Testis (tissue), 3 donors: ENCODE results near the gene DRD1. TPM values are rescaled to one million over a fixed set of nuclear protein-coding genes. Genes with fewer than 3 reads are reported as not detected.

Experiments
- DNase-seq: peaks from one replicate; pipeline ENCODE4 v3.0.0-alpha.2; 2019
- H3K27ac ChIP-seq, 2 donors: fragments of 200-600 bp; sonication (generic); one replicate each; pipeline ENCODE4 v1.5.1; 2019
- H3K27me3 ChIP-seq: fragments of 200-600 bp; sonication (generic); one replicate; pipeline ENCODE4 v1.5.1; 2019
- H3K36me3 ChIP-seq: fragments of 200-600 bp; sonication (generic); one replicate; pipeline ENCODE4 v1.5.1; 2017; ENCODE audit warnings: low read depth; ENCODE audit errors: missing control alignments
- H3K4me1 ChIP-seq: fragments of 200-600 bp; sonication (generic); one replicate; pipeline ENCODE4 v1.5.1; 2019
- H3K4me3 ChIP-seq, 2 donors: fragments of 200-600 bp; sonication (generic); one replicate each; pipeline ENCODE4 v1.5.1; 2017 to 2019
- H3K9me3 ChIP-seq: fragments of 200-600 bp; sonication (generic); one replicate; pipeline ENCODE4 v1.5.1; 2017
- CTCF ChIP-seq, 3 experiments: fragments of 450-650 bp in 2 of 3; fragments of 200-600 bp in 1 of 3; sonication (generic) in 1 of 3; IDR thresholded peaks; one replicate each; pipeline ENCODE4 v1.5.1; 2016 to 2019; ENCODE audit warnings: antibody characterized with exemption in 3 of 3, mild to moderate bottlenecking in 2 of 3, moderate library complexity in 1 of 3
- POLR2A ChIP-seq: fragments of 450-650 bp; IDR thresholded peaks from one replicate; pipeline ENCODE4 v1.6.1; 2017; ENCODE audit warnings: antibody characterized with exemption, mild to moderate bottlenecking, moderate library complexity
- WGBS, 2 donors: methylation state at CpG; one replicate each; pipeline ENCODE4 v1.1.5; 2018; 5-methylcytosine and 5-hydroxymethylcytosine counted together
- intact Hi-C: fragments of 100-400 bp; cut with DNase I; formaldehyde crosslinking; loops from one replicate; pipeline ENCODE4 v1.15.1; 2023; ENCODE audit warnings: low total_unique reads
- polyA plus RNA-seq: library from polyadenylated mRNA; stranded (reverse); fragments of 350-450 nt; fragmentation: Illumina TruSeq; extraction: RNeasy Lipid Tissue Mini Kit (QIAGEN cat#74804); gene quantifications from one replicate; pipeline ENCODE4 v1.2.3, GENCODE V29; 2014; ENCODE audit warnings: low read depth, low replicate concordance; ENCODE audit not compliant: insufficient read depth
- total RNA-seq, 2 donors: library from RNA; depleted of rRNA; stranded (reverse); fragments of >200 nt; gene quantifications; one replicate each; pipeline ENCODE4 v1.2.3, GENCODE V29; 2016

Gene DRD1
- total and polyA plus RNA-seq, 3 donors from 2014 or later, result 0.06 to 0.21 (median 0.08) TPM

DNA sequence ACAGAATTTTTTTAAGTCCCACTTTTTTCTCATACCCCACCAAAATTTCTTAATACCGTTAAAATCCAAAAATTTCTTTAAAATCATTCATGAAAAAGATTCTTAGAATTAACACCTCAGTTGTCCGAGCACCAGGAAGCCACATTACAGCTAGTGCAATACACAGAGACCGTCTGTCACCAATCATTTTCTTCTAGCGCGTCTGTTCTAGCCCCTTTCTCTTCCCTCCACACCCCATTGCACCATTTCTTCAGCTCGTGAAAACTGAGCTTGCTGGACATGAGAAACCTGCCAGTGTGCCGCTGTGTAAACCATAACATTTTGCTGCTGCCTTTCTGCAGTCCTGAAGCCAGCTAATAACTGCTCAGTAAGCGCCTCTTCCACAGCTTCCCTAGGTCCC lies 39.4 kb upstream of the DRD1 start:
- Histone ChIP-seq H3K9me3 (no peaks in the 10 kb centered on the region), H3K27ac (no peak overlapping the region), H3K36me3 (no peaks in the 10 kb centered on the region), H3K4me1 (peaks cover 7% of the 10 kb centered on the region), H3K4me3 (no peak overlapping the region), H3K27me3 (no peaks in the 10 kb centered on the region)
- DNase-seq, result no peak
- intact Hi-C loops, result no loop called here
- WGBS, 2 donors, result 93 to 99% methylated on average over 8 of the region's 8 CpGs
- TF ChIP-seq POLR2A (no peak), CTCF (IDR thresholded peaks at IDR 0.05) (no peak)

GRCh38 chr5:175479125-175479881 lies 35.3 kb upstream of the DRD1 start:
- TF ChIP-seq POLR2A (no peak), CTCF (IDR thresholded peaks at IDR 0.05) (no peak)
- no peaks in the 10 kb centered on the region for H3K36me3 ChIP-seq
- WGBS, 2 donors, result 16 to 19% methylated on average over 13 of the region's 13 CpGs
- H3K9me3 ChIP-seq, result no peaks in the 10 kb centered on the region
- peak overlapping the region; percentile 84 to 85 for H3K4me3 ChIP-seq
- DNase-seq, result no peak
- peak overlapping the region; percentile 68 to 82 for H3K27ac ChIP-seq
- H3K4me1 ChIP-seq, result peaks cover 7% of the 10 kb centered on the region
- intact Hi-C loops, result no loop called here
- no peaks in the 10 kb centered on the region for H3K27me3 ChIP-seq

GRCh38 chr5:175478384-175479124 lies 34.6 kb upstream of the DRD1 start, which contains the start of gene SFXN1:
Gene SFXN1, plus strand, starts transcription at chr5:175478560. Its CDS starts 13,544 bp downstream, at chr5:175492104.
- peak within 1 kb of the TSS; percentile 68 to 82 for H3K27ac ChIP-seq
- TF ChIP-seq CTCF (IDR thresholded peaks at IDR 0.05), result no peak
- H3K36me3 ChIP-seq, result no peaks in the 10 kb centered on the region
- intact Hi-C loops, result no loop called here
- peak; percentile 86 for DNase-seq
- WGBS, 2 donors, result 0 to 1% methylated on average over 21 to 76 of the region's 94 CpGs
- H3K9me3 ChIP-seq, result no peaks in the 10 kb centered on the region
- peak within 1 kb of the TSS; percentile 84 to 85 for H3K4me3 ChIP-seq
- H3K27me3 ChIP-seq, result no peaks in the 10 kb centered on the region
- H3K4me1 ChIP-seq, result peaks cover 7% of the 10 kb centered on the region

- peaks cover 7% of the 10 kb centered on the region for H3K4me1 ChIP-seq
- intact Hi-C loops, result no loop called here
- WGBS, 2 donors, result 1 to 4% methylated on average over 9 to 12 of the region's 12 CpGs
- peak overlapping the region; percentile 33 to 82 for H3K27ac ChIP-seq
- no peaks in the 10 kb centered on the region for H3K27me3 ChIP-seq
- H3K9me3 ChIP-seq, result no peaks in the 10 kb centered on the region
- no peaks in the 10 kb centered on the region for H3K36me3 ChIP-seq
- no peak for DNase-seq
- H3K4me3 ChIP-seq, result peak overlapping the region; percentile 84 to 85
- TF ChIP-seq CTCF (IDR thresholded peaks at IDR 0.05) (no peak), POLR2A (no peak)
Measured at GRCh38 chr5:175478008-175478383, 34.0 kb upstream of the DRD1 start.
